GM19023 (cell line): ENCODE data around the gene CENPP.

ENCODE experiments used
- ATAC-seq: cut with Tn5 transposase; IDR thresholded peaks from one replicate; pipeline ENCODE4 v1.9.1; 2021; ENCODE audit warnings: mild to moderate bottlenecking, moderate library complexity; ENCODE audit not compliant: unreplicated experiment

CENPP gene

DNA sequence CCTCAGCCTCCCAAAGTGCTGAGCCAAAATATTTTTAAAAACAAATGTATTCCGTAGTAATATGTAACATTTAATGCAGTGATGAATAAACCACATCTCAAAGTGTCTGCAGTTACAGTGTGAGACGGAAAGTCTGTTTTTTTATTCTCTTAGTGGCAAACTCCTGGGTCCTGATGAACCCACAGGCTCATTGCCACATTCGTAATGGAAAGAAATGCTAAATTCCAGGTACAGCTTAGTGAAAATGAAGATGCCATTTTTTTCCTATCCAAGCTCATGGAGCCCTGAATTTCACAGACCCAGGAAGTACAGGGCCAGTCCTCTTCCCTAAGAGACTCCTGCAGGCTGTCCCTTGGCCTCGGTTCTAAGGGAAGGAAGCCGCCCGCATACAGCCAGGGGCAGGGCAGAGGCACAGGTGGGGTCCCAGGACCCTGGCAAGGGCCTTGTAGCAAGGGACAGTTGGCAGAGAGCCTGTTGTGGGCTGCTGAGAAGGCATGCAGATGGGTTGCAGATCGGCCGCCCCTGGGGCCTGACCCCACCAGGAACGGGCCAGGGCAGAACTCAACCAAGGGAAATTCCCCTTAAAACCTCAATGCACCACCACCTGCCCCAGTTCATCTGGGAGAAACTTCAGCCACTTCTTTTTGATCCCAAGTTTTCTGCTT lies 308.0 kb downstream of the CENPP start:
- no peak for ATAC-seq

DNA sequence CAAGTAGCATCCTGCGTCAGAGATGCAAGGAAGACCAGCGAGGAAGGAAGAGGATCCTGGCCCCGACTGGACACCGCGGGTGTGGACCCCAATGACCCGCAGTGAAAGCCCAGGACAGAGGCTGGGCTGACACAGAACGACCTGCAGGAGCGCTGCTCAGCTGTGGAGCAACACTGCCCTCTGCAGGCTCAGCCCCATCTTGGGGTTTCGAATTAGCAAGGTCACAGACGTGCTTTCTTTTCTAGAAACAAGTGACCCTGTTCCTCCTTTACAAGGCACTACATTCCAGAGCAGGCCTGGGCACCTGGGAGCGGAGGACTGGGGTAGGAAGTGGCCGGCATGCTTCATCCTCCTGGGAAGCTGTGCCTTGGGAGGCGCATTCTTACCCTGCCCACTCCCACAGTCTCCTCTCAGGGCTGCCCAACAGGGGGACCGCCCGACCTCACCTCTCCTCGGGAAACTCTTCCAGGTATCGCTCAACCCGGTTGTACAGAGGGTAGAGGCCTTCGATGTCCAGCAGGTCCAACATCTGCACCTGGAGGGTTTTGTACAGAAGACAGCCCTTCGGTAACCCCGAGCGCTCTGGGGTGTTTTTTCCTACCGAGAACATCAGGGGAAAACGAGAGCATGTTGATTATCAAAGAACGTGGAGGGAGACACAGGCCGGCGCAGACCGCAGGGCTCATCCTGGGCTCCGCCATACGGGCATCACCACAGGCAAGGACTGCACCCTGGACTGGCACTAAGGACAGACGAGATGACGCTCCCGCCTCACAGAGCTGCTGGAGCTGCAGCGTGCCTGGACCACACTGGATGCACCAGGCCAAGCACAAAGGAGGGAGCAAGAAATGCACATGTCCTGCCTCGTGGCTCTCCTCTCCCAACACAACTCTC lies 309.2 kb downstream of the CENPP start:
- ATAC-seq: no peak

DNA sequence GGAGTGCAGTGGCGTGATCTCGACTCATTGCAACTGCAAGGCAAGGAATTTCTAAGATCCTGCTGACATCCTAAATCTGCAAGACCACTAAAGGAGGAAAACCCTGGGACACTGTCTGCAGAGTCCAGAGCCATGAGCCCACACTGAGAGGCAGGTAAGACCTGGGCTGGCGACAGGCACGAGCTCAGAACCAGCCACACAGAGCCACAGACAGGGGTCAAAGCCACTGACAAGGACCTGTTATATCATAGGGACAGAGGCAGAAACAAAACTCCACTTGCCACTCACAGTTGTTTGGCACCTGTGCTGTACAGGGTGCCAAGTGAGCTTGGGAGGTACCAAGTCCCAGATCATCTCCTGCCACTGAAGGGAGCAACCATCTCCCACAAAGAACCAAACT lies 310.0 kb downstream of the CENPP start:
- no peak for ATAC-seq

DNA sequence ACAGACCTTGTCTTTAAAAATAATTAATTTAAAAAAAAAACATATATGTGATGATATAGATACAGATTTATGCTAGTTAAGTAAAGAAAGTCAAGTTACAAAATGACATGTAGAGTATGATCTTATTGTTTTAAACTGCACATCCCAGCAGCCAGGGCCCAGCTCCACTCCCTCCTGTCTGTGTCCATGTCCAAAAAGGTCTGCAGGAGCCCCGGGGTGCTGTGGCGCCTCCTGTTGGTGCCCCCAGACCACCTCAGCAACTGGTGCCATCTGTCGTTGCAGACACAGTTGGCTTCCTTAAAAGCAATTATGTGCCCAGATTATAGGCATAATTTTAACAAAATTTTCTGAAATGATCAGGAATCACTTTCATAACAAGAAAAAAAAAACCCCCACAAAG lies 310.9 kb downstream of the CENPP start:
- no peak for ATAC-seq

DNA sequence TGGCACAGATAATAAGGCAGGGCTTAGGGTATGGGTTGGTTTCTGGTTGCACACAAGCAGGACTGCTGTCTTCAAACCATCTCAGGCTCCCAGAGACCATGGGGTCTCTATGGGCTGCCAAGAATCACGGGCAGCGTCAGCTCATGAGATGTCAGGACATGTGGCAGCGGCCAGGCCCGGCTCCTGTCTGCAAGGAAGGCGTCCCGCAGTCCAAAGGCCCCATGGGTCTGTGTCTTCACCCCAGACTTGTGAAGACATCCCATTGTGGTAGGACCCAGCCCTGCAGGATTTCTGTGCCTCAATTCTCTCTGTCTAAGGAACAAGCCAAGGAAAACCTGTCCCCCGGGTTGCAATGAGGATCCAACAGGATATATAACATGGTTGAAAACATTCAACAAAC lies 311.6 kb downstream of the CENPP start:
- ATAC-seq: no peak

- no peak for ATAC-seq
These were observed 312.3 kb downstream of the CENPP start for GRCh38 chr9:92637886-92638620.

DNA sequence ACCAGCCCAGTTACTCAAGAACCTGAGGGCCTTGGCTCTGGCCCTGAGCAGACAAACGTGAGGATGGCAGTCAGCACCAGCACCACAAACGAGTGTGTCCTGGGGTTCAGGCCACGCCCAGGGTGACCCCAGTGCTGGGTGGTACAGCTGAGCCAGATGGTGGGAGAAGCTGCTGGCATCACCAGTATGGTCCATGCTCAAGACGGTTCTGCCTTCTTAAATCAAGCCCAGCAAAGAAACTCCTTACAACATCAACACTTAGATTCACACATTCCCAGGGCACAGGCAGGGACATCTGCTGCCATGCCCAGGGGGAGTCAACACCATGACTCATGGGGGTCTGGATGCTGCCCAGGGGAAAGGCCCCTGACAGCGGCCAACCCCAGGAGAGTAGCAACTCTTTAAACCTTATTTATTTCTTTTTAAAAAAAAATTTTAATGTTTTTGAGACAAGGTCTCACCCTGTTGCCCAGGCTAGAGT lies 312.9 kb downstream of the CENPP start:
- ATAC-seq: no peak

DNA sequence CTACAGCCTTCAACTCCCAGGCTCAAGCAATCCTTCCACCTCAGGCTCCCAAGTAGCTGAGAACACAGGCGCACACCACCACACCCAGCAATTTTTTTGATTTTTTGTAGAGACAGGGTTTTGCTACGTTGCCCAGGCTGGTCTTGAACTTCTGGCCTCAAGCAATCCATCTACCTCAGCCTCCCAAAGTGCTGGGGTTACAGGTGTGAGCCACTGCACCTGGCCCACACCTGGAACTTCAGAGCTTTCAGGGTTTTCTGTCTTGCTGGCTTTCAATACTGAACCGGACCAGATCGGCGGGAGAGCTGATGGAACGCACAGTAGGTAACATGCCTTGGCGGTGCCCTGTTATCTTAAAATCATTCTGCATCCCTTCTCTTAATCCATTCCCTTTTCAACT lies 313.4 kb downstream of the CENPP start:
- no peak for ATAC-seq

GRCh38 chr9:92639791-92640271 lies 314.1 kb downstream of the CENPP start:
- ATAC-seq: no peak

DNA sequence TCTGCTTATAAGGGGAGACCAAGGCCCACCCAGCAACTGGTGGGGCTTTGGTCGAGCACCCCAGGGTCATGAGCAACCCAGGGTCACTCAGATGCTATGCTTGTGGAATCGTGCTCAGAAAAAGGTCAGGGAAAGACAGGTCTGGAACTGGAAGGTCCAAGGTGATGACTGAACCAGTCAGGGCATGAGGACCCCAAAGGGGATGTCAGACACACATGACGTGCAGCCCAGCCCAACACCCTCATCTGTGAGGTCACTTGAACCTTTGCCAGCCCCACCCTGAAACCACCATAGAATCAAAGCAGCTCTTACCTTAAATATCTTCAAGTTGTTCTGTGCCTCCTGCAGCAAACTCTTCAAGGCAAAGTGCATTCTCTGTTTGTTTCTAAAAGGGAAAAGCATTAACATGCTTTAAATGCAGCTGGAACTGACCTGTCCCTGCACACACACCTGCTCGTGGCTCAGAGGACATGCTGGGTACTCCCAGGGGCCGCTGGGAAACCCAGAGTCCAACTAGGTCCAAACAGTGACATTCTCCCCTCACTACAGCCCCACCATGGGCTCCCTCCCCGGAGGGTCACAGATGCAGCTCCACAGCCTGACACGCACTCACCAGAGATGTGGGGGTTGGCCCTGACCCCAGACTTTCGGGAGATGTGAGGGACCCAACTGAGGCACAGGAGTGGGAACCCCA lies 314.8 kb downstream of the CENPP start:
- no peak for ATAC-seq

DNA sequence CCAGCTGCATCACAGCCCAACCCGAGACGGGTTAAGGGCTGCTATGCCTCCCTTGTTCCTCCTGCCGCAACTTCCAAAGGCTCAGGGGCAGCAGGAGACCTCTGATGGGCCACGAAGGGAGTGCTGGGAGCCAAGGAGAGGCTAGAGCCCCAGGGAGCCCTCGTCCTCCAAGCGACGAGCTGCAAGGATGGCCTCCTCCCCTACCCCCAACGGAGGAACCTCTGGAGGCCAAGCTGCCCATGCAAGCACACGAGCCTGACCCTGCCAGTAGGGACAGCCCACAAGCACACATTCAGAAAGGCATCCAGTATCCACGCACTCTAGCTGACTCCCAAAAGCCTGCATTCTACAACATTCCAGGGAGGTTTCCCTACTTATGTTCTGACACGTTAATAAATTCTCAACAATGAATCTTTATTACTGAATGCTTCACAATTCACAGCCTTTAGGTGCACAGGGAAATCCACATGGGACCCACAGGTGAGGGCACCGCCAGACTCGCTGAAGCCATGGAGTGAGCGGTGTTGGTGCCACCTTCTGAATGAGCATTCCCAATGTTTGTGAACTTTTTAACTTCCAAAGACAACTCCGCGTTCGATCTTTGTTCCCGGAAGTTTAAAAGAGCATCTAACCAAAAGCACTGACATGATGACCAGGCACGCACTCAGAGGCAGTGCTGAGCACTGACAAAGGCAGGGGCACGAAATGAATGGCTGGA lies 315.5 kb downstream of the CENPP start:
- no peak for ATAC-seq

- no peak for ATAC-seq
These were observed 316.3 kb downstream of the CENPP start for GRCh38 chr9:92642041-92642451.

DNA sequence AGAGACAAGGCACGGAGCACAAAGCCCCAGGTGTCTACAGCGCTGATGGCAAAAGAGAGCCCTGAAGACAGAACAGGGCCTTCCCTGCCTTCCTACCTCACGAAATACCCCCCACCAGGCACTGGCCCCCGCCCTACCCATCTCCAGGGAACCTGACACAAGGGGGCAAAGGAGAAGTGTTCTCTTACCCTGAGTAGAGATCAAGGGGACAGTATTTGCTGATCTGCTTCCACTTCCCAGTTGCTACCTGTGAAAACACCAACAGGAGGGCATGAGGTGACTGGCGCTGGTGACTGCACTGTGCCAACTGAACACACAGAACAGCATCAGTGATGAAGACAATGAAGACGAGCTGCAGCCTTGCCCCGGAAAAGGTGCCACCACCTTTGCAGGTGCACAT lies 316.8 kb downstream of the CENPP start:
- no peak for ATAC-seq

DNA sequence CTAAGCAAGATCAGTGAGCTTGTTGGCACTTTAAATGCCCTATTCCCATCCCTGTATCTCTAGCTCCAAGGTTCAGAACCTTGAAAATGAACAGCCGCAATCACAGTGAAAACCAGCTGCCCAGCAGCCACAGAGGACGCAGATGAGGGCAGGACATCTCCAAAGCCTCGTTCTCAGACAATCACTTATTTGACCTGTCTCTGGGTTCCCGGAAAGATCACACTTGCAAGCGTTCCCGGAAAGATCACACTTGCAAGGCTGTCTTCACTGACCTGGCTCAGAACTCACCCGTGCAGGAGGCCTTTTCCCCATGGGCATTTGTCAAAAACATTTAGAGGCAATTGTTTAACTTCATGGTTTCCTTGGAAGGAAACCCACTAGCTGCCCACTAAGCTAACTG lies 318.5 kb downstream of the CENPP start:
- no peak for ATAC-seq

DNA sequence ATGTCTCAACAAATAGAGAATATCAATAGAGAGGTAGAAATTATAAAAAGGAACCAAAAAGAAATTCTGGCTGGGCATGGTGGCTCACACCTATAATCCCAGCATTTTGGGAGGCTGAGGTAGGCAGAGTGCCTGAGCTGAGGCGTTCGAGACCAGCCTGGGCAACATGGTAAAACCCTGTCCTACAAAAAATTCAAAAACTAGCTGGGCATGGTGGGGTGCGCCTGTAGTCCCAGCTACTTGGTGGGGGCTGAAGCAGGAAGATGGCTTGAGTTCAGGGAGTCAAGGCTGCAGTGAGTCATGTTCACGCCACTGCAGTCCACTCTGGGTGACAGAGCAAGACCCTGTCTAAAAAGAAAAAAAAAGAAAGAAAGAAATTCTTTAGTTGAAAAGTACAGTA lies 319.3 kb downstream of the CENPP start:
- no peak for ATAC-seq

GRCh38 chr9:92647671-92648473 lies 322.1 kb downstream of the CENPP start:
- no peak for ATAC-seq

GRCh38 chr9:92648474-92648971 lies 322.8 kb downstream of the CENPP start:
- ATAC-seq: no peak

DNA sequence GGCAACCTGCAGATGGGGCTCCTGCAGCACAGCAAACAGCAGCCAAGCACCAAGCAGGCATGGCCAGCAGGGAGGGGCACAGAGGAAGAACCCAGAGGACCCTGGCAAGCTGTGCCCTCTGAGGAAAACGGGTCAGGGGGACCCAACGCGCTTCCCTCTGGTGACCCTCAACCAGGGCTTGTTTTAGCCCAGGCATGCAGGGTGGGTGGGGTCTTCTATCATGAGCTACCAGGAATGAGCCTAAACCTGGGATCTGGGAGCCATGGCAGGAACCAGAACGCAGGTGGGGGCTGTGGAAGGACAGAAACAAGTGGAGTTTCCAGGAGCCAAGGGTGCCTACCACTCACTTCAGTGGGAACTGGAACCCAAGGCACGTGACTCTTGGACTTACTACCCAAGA lies 323.3 kb downstream of the CENPP start:
- ATAC-seq: no peak

GRCh38 chr9:92650296-92650695 lies 324.5 kb downstream of the CENPP start:
- no peak for ATAC-seq
